GM13977 (cell line): ENCODE measurements around the gene CFAP298.
"Not testable (repeated sequence)": the region's sequence is repeated elsewhere in the genome, so short reads cannot be mapped to it uniquely, and the experiment has no call there.

Experiments used
- DNase-seq: peaks from one replicate; pipeline ENCODE4 v3.0.0; 2012; ENCODE audit warnings: low spot score
- in situ Hi-C: fragments of 300-500 bp; cut with MboI; formaldehyde crosslinking; loops from one replicate; pipeline ENCODE4 v1.12.0; 2022; ENCODE audit warnings: low sequenced_read_pairs, low pct_unique_long_range_greater_than_20kb, mixed read lengths, inconsistent platforms; ENCODE audit not compliant: unreplicated experiment
- TF ChIP-seq, protein P1 (sequence below): IDR thresholded peaks from 2 replicates; pipeline ENCODE4 v1.5.1; 2012; ENCODE audit warnings: mild to moderate bottlenecking, control low read depth; ENCODE audit not compliant: insufficient read depth; ENCODE audit errors: extremely low read depth, missing control alignments

The CFAP298 gene

DNA sequence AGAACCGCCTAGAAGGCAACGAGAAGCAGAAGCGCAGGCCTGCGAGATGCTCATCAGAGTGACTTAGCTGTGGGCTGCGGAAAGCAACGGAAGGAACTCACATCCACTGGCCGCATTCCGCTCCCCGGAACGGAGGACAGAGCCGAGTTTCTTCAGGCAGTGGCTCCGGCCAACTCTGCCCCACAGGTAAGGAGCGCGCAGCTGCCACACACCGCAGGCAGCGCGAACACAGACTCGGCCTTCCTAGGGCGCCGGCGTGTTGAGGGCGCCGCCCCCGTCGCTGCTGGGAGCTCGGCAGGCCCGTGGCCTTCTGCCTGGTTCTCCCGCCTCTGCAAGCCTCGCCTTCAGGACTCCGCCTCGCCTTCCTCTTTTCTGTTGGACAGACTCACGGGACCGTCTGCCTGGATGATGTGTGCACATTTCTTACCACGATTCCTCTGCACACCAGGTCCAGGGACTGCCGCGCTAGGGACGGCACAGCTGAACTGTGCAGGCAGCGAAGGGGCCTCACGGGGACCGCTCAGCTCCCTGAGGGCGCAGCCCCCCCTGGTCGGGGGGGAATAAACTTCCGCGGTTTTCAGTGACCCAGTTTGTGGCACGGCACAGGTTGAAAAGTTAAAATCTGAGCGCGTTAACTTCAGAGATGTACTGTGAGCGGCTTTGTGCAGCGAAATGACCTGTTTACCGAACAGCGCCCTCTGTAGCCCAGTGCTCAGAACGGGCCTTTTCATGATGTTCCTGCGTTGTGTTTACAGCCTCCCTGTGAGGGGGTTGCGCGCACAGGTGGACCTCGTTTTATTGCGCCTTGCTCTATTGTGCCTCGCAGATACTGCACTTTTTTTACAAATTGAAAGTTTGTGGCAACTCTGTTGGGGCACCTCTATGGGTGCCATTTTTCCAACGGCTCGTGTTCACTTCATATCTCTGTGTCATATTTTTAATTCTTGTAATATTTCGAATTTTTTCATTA is 42.6 kb downstream of the CFAP298 start:
- peak; percentile 85 for DNase-seq
- in situ Hi-C loops = no loop called here
- TF ChIP-seq, protein P1, sequence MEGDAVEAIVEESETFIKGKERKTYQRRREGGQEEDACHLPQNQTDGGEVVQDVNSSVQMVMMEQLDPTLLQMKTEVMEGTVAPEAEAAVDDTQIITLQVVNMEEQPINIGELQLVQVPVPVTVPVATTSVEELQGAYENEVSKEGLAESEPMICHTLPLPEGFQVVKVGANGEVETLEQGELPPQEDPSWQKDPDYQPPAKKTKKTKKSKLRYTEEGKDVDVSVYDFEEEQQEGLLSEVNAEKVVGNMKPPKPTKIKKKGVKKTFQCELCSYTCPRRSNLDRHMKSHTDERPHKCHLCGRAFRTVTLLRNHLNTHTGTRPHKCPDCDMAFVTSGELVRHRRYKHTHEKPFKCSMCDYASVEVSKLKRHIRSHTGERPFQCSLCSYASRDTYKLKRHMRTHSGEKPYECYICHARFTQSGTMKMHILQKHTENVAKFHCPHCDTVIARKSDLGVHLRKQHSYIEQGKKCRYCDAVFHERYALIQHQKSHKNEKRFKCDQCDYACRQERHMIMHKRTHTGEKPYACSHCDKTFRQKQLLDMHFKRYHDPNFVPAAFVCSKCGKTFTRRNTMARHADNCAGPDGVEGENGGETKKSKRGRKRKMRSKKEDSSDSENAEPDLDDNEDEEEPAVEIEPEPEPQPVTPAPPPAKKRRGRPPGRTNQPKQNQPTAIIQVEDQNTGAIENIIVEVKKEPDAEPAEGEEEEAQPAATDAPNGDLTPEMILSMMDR = peak; percentile 85

DNA sequence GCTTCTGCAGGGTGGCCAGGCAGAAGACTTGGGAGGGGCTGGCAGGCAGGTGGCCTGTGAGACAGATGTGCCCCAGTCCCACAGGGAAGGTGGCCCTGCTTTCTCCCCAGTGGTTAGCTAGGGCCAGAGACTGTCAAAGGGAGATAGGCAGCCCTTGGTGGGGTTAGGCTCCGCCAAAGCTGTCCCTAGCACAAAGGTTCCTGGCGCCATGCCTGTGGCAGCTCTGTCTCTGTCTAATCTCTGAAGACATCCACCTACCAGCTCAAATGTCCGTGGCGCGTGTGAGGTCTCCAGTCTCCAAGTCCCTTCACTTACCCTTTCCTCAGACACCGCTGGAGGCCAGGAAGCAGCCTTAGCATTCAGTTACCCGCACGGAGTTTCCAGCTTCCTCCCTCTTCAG is 44.6 kb downstream of the CFAP298 start:
- no peak for DNase-seq
- TF ChIP-seq, protein P1 = no peak
- in situ Hi-C loops = no loop called here

DNA sequence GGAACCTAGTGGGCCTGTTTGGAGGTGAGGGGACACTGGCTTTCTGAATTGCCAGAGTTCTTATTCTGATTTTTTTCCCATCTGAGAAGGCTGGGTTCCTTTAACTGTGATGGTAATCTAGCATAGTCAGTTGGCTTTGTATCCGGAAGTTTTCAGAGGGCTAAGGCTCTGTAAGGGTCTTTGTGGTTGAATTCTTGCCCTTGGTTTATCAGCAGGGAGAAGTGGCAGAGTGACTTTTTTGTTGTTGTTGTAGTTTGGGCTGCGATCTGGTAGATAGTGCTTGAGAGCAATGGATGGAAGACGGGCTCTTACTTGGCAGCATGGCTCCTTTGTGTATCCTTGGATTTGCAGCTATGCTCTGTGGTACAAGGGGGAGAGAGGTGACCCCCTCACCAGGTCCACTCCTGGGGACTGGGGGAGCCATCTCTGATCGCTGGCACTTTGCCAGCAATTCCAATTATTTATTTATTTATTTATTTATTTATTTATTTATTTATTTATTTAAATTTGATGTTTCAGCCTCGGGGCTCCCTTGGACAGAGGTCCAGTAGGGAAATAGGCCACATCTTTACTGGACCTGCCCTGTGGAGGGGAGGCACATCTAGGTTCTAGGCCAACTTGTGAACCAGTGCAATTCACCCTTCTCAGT is 45.3 kb downstream of the CFAP298 start:
- no peak for DNase-seq
- TF ChIP-seq, protein P1 = no peak
- in situ Hi-C loops = no loop called here

DNA sequence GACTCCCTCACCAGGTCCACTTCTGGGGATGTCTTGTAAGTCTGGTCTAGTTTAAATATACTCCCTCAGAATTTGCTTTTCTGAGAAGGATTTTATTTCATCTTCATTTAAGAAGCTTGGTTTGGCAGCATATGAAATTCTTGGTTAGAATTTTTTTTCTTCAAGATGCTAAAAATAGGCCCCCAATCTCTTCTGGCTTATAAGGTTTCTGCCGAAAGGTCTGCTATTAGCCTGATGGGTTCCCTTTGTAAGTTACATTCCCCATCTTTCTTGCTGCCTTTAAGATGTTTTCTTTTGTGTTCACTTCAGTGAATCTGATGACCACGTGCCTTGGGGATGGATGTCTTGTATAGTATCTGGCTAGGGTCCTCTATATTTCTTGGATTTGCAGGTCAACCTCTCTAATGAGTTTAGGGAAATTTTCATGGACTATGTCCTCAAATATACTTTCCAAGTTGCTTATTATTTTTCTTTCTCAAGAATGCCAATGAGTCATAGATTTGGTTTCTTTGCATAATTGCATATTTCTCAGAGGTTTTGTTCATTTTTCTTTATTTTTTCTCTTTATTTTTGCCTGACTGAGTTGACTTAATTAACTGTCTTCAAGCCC is 46.2 kb downstream of the CFAP298 start:
- in situ Hi-C loops = no loop called here
- DNase-seq = no peak
- TF ChIP-seq, protein P1 = no peak

DNA sequence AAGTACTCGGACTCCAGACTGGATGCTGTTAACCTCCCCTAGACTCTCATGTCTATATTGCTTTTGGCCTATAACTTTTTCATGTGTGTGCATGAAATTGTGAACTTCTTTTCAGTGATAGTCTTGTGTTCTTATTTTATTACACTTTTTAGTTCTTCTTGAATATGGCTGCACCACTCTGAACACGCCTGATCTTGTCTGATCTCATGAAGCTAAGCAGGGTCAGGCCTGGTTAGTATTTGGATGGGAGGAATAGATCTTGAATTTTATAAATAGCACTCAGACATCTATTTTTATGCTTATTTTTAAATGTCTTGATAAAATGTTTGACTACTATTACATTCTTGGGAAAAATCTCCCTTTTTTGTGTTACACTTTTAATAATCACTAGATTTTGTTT is 49.3 kb downstream of the CFAP298 start:
- no peak for DNase-seq
- TF ChIP-seq, protein P1 = no peak
- in situ Hi-C loops = no loop called here

DNA sequence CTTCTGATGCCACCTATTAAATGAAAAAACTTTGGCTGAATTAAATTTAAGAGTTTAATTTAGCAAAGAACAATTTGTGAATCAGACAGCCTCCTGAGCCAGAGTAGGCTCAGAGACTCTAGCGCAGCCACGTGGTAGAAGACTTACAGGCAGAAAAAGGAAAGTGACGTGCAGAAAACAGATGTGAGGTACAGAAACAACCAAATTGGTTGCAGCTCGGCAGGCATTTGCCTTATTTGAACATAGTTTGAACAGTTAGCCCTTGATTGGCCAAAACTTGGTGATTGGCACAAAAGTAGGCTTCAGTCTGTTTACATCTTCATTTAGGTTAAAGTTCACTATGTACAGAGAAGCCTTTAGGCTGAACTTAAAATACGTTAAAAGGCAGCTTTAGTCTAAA is 49.8 kb downstream of the CFAP298 start:
- in situ Hi-C loops = no loop called here
- DNase-seq = no peak
- TF ChIP-seq, protein P1 = no peak

DNA sequence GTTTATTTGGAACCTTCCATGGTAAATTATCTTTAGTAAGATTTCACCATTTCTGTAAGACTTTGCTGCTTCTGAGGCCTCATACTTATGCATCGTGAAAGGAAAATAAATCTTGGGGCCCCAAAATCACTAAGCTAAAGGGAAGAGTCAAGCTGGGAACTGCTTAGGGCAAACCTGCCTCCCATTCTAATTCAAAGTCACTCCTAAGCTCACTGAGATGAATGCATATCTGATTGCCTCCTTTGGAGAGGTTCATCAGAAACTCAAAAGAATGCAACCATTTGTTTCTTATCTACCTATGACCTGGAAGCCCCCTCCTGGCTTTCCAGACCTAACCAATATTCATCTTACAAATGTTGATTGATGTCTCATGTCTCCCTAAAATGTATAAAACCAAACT is 50.7 kb downstream of the CFAP298 start:
- in situ Hi-C loops, DNase-seq: not testable (repeated sequence)
